PC-9 (cell line): Measurements from ENCODE around the gene TMEM82. TPM values are rescaled to one million over a fixed set of nuclear protein-coding genes. Genes with fewer than 3 reads are reported as not detected.
"Not testable (repeated sequence)": the region's sequence is repeated elsewhere in the genome, so short reads cannot be mapped to it uniquely, and the experiment has no call there.

ENCODE experiments used
- BruUV-seq: library from RNA; stranded (reverse); fragments of 400-500 nt; replicated peaks from 2 replicates; lab custom pipeline; 2021; lab: Mats Ljungman, UMichigan
- CTCF ChIA-PET: fragments of 300-600 bp; sonication (Branson Sonifier 250); formaldehyde crosslinking; loops from one replicate; lab custom pipeline; 2022; ENCODE audit warnings: antibody characterized with exemption; lab: Charles Lee
- POLR2A ChIA-PET: fragments of 300-600 bp; sonication (Branson Sonifier 250); formaldehyde crosslinking; loops from one replicate; lab custom pipeline; 2022; ENCODE audit warnings: antibody characterized with exemption; ENCODE audit not compliant: unreplicated experiment; lab: Charles Lee
- DNase-seq, 2 experiments: peaks; one replicate each; pipeline versions ENCODE4 v3.0.0 to v3.0.0-alpha.2; 2015 to 2022; ENCODE audit warnings: mixed read lengths in 1 of 2
- H2AFZ ChIP-seq: fragments of 200-600 bp; sonication (generic); 2 replicates; pipeline ENCODE4 v1.8.1; 2017; ENCODE audit warnings: antibody characterized with exemption
- H3F3A ChIP-seq: fragments of 200-600 bp; sonication (generic); 2 replicates; pipeline ENCODE4 v1.8.1; 2017; ENCODE audit warnings: antibody characterized with exemption, mild to moderate bottlenecking, low read depth; ENCODE audit not compliant: insufficient read depth
- H3K27ac ChIP-seq: fragments of 200-600 bp; sonication (generic); 2 replicates; pipeline ENCODE4 v1.6.1; 2016; ENCODE audit warnings: mixed run types
- H3K27me3 ChIP-seq: fragments of 200-600 bp; sonication (generic); 2 replicates; pipeline ENCODE4 v1.6.1; 2016; ENCODE audit warnings: low read depth, mixed run types; ENCODE audit not compliant: insufficient read depth
- H3K36me3 ChIP-seq: fragments of 200-600 bp; sonication (generic); 2 replicates; pipeline ENCODE4 v1.6.1; 2016; ENCODE audit warnings: low read depth, mixed run types
- H3K4me1 ChIP-seq: fragments of 200-600 bp; sonication (generic); replicated peaks from 2 replicates; pipeline ENCODE4 v1.6.1; 2016; ENCODE audit warnings: mixed run types; ENCODE audit not compliant: insufficient read depth
- H3K4me2 ChIP-seq: fragments of 200-600 bp; sonication (generic); 2 replicates; pipeline ENCODE4 v1.6.1; 2017; ENCODE audit warnings: mixed run types
- H3K4me3 ChIP-seq: fragments of 200-600 bp; sonication (generic); 2 replicates; pipeline ENCODE4 v1.6.1; 2016; ENCODE audit warnings: mixed run types
- H3K79me2 ChIP-seq: fragments of 200-600 bp; sonication (generic); 2 replicates; pipeline ENCODE4 v1.6.1; 2017; ENCODE audit warnings: low read depth, mixed run types
- H3K9me2 ChIP-seq: fragments of 200-600 bp; sonication (generic); 2 replicates; pipeline ENCODE4 v1.8.1; 2017; ENCODE audit warnings: mild to moderate bottlenecking; ENCODE audit not compliant: insufficient read depth
- H3K9me3 ChIP-seq: fragments of 200-600 bp; sonication (generic); 2 replicates; pipeline ENCODE4 v1.8.1; 2016; ENCODE audit warnings: low read depth; ENCODE audit not compliant: insufficient read depth
- H4K20me1 ChIP-seq: fragments of 200-600 bp; sonication (generic); 2 replicates; pipeline ENCODE4 v1.8.1; 2017; ENCODE audit not compliant: insufficient read depth
- EZH2 ChIP-seq: fragments of 200-600 bp; sonication (generic); IDR thresholded peaks from 2 replicates; pipeline ENCODE4 v1.8.0; 2017; ENCODE audit warnings: antibody characterized with exemption, low read depth
- intact Hi-C: fragments of 100-400 bp; cut with micrococcal nuclease; formaldehyde crosslinking; loops from one replicate; pipeline ENCODE4 v1.10.0; 2022; ENCODE audit not compliant: unreplicated experiment
- total RNA-seq: library from RNA; stranded (reverse); gene quantifications from 2 replicates; pipeline ENCODE4 v1.2.3, GENCODE V29; 2021
- TF ChIP-seq, protein P1 (sequence below): fragments of 200-600 bp; sonication (generic); conservative IDR thresholded peaks from 2 replicates; pipeline ENCODE4 v1.6.1; 2017; ENCODE audit warnings: mixed run types, antibody characterized with exemption, mild to moderate bottlenecking, moderate library complexity

TMEM82 gene
- total RNA-seq, 1 experiment from 2014 or later = not detected

DNA sequence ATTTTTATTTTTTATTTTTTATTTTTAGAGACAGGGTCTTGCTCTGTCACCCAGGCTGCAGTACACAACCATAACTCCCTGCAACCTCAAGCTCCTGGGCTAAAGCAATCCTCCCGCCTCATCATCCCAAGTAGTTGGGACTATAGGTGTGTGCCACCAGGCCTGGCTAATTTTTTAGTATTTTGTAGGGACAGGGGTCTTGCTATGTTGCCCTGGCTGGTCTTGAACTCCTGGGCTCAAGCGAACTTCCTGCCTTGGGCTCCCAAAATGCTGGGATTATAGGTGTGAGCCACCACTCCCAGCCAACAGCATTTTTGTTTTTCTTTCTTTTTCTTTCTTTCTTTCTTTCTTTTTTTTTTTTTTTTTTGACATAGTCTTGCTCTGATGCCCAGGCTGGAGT, 44.1 kb upstream of the TMEM82 start:
- no peaks in the 10 kb centered on the region for H3F3A ChIP-seq
- H3K9me2 ChIP-seq = no peaks in the 10 kb centered on the region
- no peak overlapping the region for H2AFZ ChIP-seq
- TF ChIP-seq, protein P1, sequence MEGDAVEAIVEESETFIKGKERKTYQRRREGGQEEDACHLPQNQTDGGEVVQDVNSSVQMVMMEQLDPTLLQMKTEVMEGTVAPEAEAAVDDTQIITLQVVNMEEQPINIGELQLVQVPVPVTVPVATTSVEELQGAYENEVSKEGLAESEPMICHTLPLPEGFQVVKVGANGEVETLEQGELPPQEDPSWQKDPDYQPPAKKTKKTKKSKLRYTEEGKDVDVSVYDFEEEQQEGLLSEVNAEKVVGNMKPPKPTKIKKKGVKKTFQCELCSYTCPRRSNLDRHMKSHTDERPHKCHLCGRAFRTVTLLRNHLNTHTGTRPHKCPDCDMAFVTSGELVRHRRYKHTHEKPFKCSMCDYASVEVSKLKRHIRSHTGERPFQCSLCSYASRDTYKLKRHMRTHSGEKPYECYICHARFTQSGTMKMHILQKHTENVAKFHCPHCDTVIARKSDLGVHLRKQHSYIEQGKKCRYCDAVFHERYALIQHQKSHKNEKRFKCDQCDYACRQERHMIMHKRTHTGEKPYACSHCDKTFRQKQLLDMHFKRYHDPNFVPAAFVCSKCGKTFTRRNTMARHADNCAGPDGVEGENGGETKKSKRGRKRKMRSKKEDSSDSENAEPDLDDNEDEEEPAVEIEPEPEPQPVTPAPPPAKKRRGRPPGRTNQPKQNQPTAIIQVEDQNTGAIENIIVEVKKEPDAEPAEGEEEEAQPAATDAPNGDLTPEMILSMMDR = no peak
- H3K79me2 ChIP-seq = no peaks in the 10 kb centered on the region
- ChIA-PET CTCF (no interaction called here), POLR2A (no interaction called here)
- no peak overlapping the region for H3K27ac ChIP-seq
- BruUV-seq = no TSS peak
- H3K4me3 ChIP-seq = no peak overlapping the region
- H3K4me2 ChIP-seq = no peak overlapping the region
- H3K27me3 ChIP-seq = no peaks in the 10 kb centered on the region
- H3K36me3 ChIP-seq = no peaks in the 10 kb centered on the region
- intact Hi-C loops = no loop called here
- no peaks in the 10 kb centered on the region for H4K20me1 ChIP-seq
- DNase-seq = no peak
- no peaks in the 10 kb centered on the region for H3K9me3 ChIP-seq
- H3K4me1 ChIP-seq = no peaks in the 10 kb centered on the region

DNA sequence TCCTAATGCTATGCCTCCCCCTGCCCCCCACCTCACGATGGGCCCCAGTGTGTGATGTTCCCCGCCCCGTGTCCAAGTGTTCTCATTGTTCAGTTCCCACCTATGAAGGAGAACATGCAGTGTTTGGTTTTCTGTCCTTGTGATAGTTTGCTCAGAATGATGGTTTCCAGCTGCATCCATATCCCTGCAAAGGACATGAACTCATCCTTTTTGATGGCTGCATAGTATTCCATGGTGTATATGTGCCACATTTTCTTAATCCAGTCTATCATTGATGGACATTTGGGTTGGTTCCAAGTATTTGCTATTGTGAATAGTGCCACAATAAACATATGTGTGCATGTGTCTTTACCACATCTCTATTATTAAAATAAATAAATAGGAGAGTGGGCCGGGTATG, 43.0 kb upstream of the TMEM82 start:
- H3K9me2 ChIP-seq, H3K79me2 ChIP-seq, H3K9me3 ChIP-seq, H3K27me3 ChIP-seq, intact Hi-C loops, H3K4me1 ChIP-seq, H2AFZ ChIP-seq, H3K27ac ChIP-seq, H4K20me1 ChIP-seq, CTCF ChIA-PET, H3K36me3 ChIP-seq, H3K4me3 ChIP-seq, POLR2A ChIA-PET, DNase-seq, H3F3A ChIP-seq, H3K4me2 ChIP-seq, BruUV-seq: not testable (repeated sequence)

DNA sequence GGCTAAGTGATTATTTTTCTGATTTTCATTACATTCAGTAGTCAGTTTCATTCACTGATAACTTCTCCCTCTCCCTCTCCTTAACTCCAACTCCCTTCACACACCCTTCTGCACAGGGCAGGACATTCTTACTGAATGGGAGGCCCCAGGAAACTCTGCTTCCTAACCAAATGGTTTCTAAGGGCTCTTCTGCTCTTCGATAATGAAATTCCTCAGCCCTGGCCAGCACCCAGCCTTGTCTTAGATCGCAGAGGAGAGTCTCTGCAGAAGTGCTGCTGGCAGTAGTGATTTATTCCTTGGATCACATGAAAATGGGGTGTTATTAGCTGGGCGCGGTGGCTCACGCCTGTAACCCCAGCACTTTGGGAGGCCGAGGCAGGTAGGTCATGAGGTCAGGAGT, 41.8 kb upstream of the TMEM82 start:
- H3K4me2 ChIP-seq = no peak overlapping the region
- H2AFZ ChIP-seq = no peak overlapping the region
- no peaks in the 10 kb centered on the region for H4K20me1 ChIP-seq
- H3K4me1 ChIP-seq = no peaks in the 10 kb centered on the region
- H3K4me3 ChIP-seq = no peak overlapping the region
- H3K36me3 ChIP-seq = no peaks in the 10 kb centered on the region
- H3F3A ChIP-seq = no peaks in the 10 kb centered on the region
- no peak for DNase-seq
- intact Hi-C loops = no loop called here
- POLR2A ChIA-PET = interaction anchor here (0.6 kb wide), 1 partner anchor 171 kb away, joined by 3 read pairs; no protein-coding TSS in a partner anchor
- TF ChIP-seq EZH2 = no peak
- TF ChIP-seq, protein P1 = no peak
- no peaks in the 10 kb centered on the region for H3K27me3 ChIP-seq
- H3K9me2 ChIP-seq = no peaks in the 10 kb centered on the region
- H3K9me3 ChIP-seq = no peaks in the 10 kb centered on the region
- CTCF ChIA-PET = no interaction called here
- no peaks in the 10 kb centered on the region for H3K79me2 ChIP-seq
- no peak overlapping the region for H3K27ac ChIP-seq
- BruUV-seq = no TSS peak

DNA sequence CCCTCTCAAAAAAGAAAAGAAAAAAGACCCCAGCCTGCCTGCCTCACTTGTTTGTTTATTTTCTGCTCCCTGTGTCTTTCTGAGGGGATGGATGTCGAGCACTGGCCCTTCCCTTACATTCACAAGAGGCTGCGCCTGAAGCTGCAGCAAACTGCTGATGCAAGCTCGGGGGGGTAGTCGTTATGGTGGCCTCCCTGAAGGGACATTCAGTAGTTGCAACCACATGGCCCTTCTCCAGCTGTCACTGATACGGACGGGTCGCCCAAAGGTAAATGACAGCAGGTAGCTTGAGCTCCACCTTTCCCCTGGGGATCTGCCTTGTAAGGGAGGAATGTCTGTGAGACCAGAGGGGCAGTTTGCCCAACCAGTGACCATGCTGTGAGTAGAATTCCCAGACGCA, 40.5 kb upstream of the TMEM82 start:
- Histone ChIP-seq H3K9me3 (no peaks in the 10 kb centered on the region), H3K27ac (no peak overlapping the region), H3K4me1 (no peaks in the 10 kb centered on the region), H3K27me3 (no peaks in the 10 kb centered on the region), H3K79me2 (no peaks in the 10 kb centered on the region), H4K20me1 (no peaks in the 10 kb centered on the region), H2AFZ (no peak overlapping the region), H3K4me3 (no peak overlapping the region), H3K4me2 (no peak overlapping the region), H3F3A (no peaks in the 10 kb centered on the region), H3K36me3 (no peaks in the 10 kb centered on the region), H3K9me2 (no peaks in the 10 kb centered on the region)
- no peak for DNase-seq
- POLR2A ChIA-PET = interaction anchor here (0.7 kb wide), 1 partner anchor 21 kb away, joined by 3 read pairs; no protein-coding TSS in a partner anchor
- TF ChIP-seq, protein P1 = no peak
- TF ChIP-seq EZH2 = no peak
- intact Hi-C loops = no loop called here
- no TSS peak for BruUV-seq
- CTCF ChIA-PET = no interaction called here
